T-cell (primary cell): ENCODE data around the gene ASPSCR1. TPM values are rescaled to one million over a fixed set of nuclear protein-coding genes. Genes with fewer than 3 reads are reported as not detected.
"Not testable (repeated sequence)": the region's sequence is repeated elsewhere in the genome, so short reads cannot be mapped to it uniquely, and the experiment has no call there.

ENCODE experiments used
- ATAC-seq, 4 experiments: fragments of 200-7000 bp in 3 of 4; fragments of 150-1000 bp in 1 of 4; cut with Tn5 transposase; replicated peaks in 1 of 4; 1 replicate in 3 of 4; 2 replicates in 1 of 4; pipeline ENCODE4 v1.10.0; 2021; ENCODE audit warnings: moderate library complexity in 3 of 4, mild to moderate bottlenecking in 2 of 4, moderate number of reproducible peaks in 1 of 4
- CTCF ChIA-PET, 2 donors: fragments of 300-600 bp; sonication (Branson Sonifier 250); formaldehyde crosslinking; loops; one replicate each; lab custom pipeline; 2022; ENCODE audit warnings: antibody characterized with exemption in 2 of 2; lab: Charles Lee
- POLR2A ChIA-PET, 2 donors: fragments of 300-600 bp; sonication (Branson Sonifier 250); formaldehyde crosslinking; loops; one replicate each; lab custom pipeline; 2022; ENCODE audit warnings: antibody characterized with exemption in 2 of 2; lab: Charles Lee
- DNase-seq, 35 experiments: peaks; one replicate each; pipeline versions ENCODE4 v3.0.0 to v3.0.0-alpha.2; 2013 to 2023
- H3K27ac ChIP-seq: one replicate; pipeline ENCODE4 v1.5.1; 2013; ENCODE audit warnings: low read length
- H3K27me3 ChIP-seq, 2 experiments: replicated peaks in 1 of 2; 1 replicate in 1 of 2; 2 replicates in 1 of 2; pipeline versions ENCODE4 v1.6.1 to v1.7.0; 2013; ENCODE audit warnings: low read length in 1 of 2, mixed read lengths in 1 of 2; ENCODE audit not compliant: control insufficient read depth in 2 of 2, insufficient read depth in 2 of 2; ENCODE audit errors: extremely low read depth in 1 of 2
- H3K36me3 ChIP-seq, 2 donors: 1 replicate in 1 of 2; 2 replicates in 1 of 2; pipeline versions ENCODE4 v1.6.1 to v1.7.0; 2013; ENCODE audit warnings: low read length in 1 of 2; ENCODE audit not compliant: control insufficient read depth in 2 of 2, insufficient read depth in 1 of 2; ENCODE audit errors: extremely low read depth in 1 of 2
- H3K4me1 ChIP-seq, 2 experiments: 1 replicate in 1 of 2; 2 replicates in 1 of 2; pipeline versions ENCODE4 v1.6.1 to v1.7.0; 2013; ENCODE audit warnings: low read length in 2 of 2, mixed read lengths in 1 of 2; ENCODE audit not compliant: insufficient read depth in 2 of 2, control insufficient read depth in 1 of 2; ENCODE audit errors: extremely low read depth in 1 of 2
- H3K4me3 ChIP-seq, 2 donors: 1 replicate in 1 of 2; 2 replicates in 1 of 2; pipeline versions ENCODE4 v1.5.1 to v1.7.0; 2013; ENCODE audit warnings: mild to moderate bottlenecking in 2 of 2, low read length in 1 of 2, moderate library complexity in 1 of 2; ENCODE audit not compliant: control insufficient read depth in 1 of 2; ENCODE audit errors: extremely low read depth in 1 of 2
- H3K9me3 ChIP-seq: 2 replicates; pipeline ENCODE4 v1.7.0; 2013
- H3K27ac Mint-ChIP-seq, 2 donors: one replicate each; pipeline ENCODE4 v1.8.0; 2020 to 2021; ENCODE audit warnings: mild to moderate bottlenecking in 2 of 2, mixed read lengths in 2 of 2
- H3K27me3 Mint-ChIP-seq, 2 donors: one replicate each; pipeline ENCODE4 v1.8.0; 2021 to 2022; ENCODE audit warnings: mixed read lengths in 2 of 2
- H3K36me3 Mint-ChIP-seq: one replicate; pipeline ENCODE4 v1.8.0; 2021; ENCODE audit warnings: mixed read lengths
- H3K4me1 Mint-ChIP-seq, 3 donors: one replicate each; pipeline ENCODE4 v1.8.0; 2020 to 2022; ENCODE audit warnings: mixed read lengths in 3 of 3, mild to moderate bottlenecking in 1 of 3
- H3K4me3 Mint-ChIP-seq, 3 donors: one replicate each; pipeline ENCODE4 v1.8.0; 2020 to 2022; ENCODE audit warnings: mild to moderate bottlenecking in 3 of 3, mixed read lengths in 3 of 3, moderate library complexity in 3 of 3
- H3K9me3 Mint-ChIP-seq, 3 donors: one replicate each; pipeline ENCODE4 v1.8.0; 2020 to 2022; ENCODE audit warnings: mixed read lengths in 3 of 3
- WGBS: methylation state at CpG from one replicate; pipeline ENCODE4 v1.1.5; 2013; ENCODE audit warnings: missing lambda C conversion rate; ENCODE audit not compliant: insufficient coverage; 5-methylcytosine and 5-hydroxymethylcytosine counted together
- total RNA-seq, 35 experiments: library from RNA in 6 of 35; stranded (reverse) in 6 of 35; fragments of 120-200 nt in 1 of 35; gene quantifications; one replicate each; pipeline versions ENCODE4 v1.2.1 to v1.2.4 and lab custom pipeline; 2013 to 2026

ASPSCR1 gene
- total RNA-seq, 5 donors from 2014 or later (not counting 1 experiment from before 2014, with no cell fraction given) = 34.6 to 49.7 (median 44.9) TPM

GRCh38 chr17:82036634-82037091 is 59.2 kb downstream of the ASPSCR1 start:
- no peak for DNase-seq
- peaks cover 0 to 5% of the 10 kb centered on the region in 2 donors for H3K36me3 ChIP-seq
- WGBS = 52% methylated on average over 22 of the region's 23 CpGs
- no peaks in the 10 kb centered on the region for H3K9me3 ChIP-seq
- H3K4me1 ChIP-seq = peaks cover 8 to 31% of the 10 kb centered on the region in 2 experiments
- CTCF ChIA-PET = no interaction called here
- Mint-ChIP-seq H3K4me3 (peak overlapping the region; percentile 70 to 88 (median 72)), H3K9me3 (no peaks in the 10 kb centered on the region), H3K4me1 (peaks cover 16 to 31% (median 29%) of the 10 kb centered on the region in 3 donors), H3K27ac (peak overlapping the region; percentile 39 to 59), H3K27me3 (no peaks in the 10 kb centered on the region), H3K36me3 (peaks cover 6% of the 10 kb centered on the region)
- ATAC-seq = no peak
- peaks cover 0 to 8% of the 10 kb centered on the region in 2 experiments for H3K27me3 ChIP-seq
- H3K27ac ChIP-seq = peak overlapping the region; percentile 55
- peak overlapping the region; percentile 59 to 78 for H3K4me3 ChIP-seq
- POLR2A ChIA-PET = no interaction called here

GRCh38 chr17:82037092-82037888 is 59.9 kb downstream of the ASPSCR1 start, which contains the start of gene DCXR:
DCXR (minus strand) TSS chr17:82037697; CDS start chr17:82037682, 15 bp downstream.
- DNase-seq (peak; percentile 87 to 97 (median 92)), ATAC-seq (peak; percentile 91 to 94 (median 94))
- Histone ChIP-seq H3K36me3 (peaks cover 0 to 5% of the 10 kb centered on the region in 2 donors), H3K27ac (peak within 1 kb of the TSS; percentile 55), H3K4me3 (peak within 1 kb of the TSS; percentile 59 to 78), H3K9me3 (no peaks in the 10 kb centered on the region), H3K27me3 (peaks cover 0 to 4% of the 10 kb centered on the region in 2 experiments), H3K4me1 (peaks cover 8 to 27% of the 10 kb centered on the region in 2 experiments)
- peaks cover 6% of the 10 kb centered on the region for H3K36me3 Mint-ChIP-seq
- H3K27me3 Mint-ChIP-seq = no peaks in the 10 kb centered on the region
- peaks cover 16 to 31% (median 29%) of the 10 kb centered on the region in 3 donors for H3K4me1 Mint-ChIP-seq
- peak within 1 kb of the TSS; percentile 82 to 88 (median 87) for H3K4me3 Mint-ChIP-seq
- H3K9me3 Mint-ChIP-seq = no peaks in the 10 kb centered on the region
- POLR2A ChIA-PET = interaction anchor here (0.5 to 1.0 kb wide), 3 partner anchors 15 to 99 kb away, joined by 4 to 6 read pairs (median 4); partner anchors contain the start of gene CENPX (in 1 of the 2)
- peak within 1 kb of the TSS; percentile 90 to 93 for H3K27ac Mint-ChIP-seq
- CTCF ChIA-PET = interaction anchor here in 1 of 2 donors (0.6 to 1.6 kb wide), 12 partner anchors 9 to 263 kb away, joined by 3 to 17 read pairs (median 4); partner anchors contain the start of genes CENPX and LRRC45
- under 1% methylated on average over 91 of the region's 92 CpGs for WGBS

GRCh38 chr17:82037889-82038195 is 60.4 kb downstream of the ASPSCR1 start:
- Mint-ChIP-seq H3K27ac (peak overlapping the region; percentile 90 to 93), H3K4me1 (peaks cover 16 to 30% (median 28%) of the 10 kb centered on the region in 3 donors), H3K36me3 (peaks cover 6% of the 10 kb centered on the region), H3K9me3 (no peaks in the 10 kb centered on the region), H3K27me3 (no peaks in the 10 kb centered on the region), H3K4me3 (peak overlapping the region; percentile 82 to 88 (median 87))
- POLR2A ChIA-PET = interaction anchor here (0.5 to 1.0 kb wide), 3 partner anchors 15 to 99 kb away, joined by 4 to 6 read pairs (median 4); partner anchors contain the start of gene CENPX (in 1 of the 2)
- 4% methylated on average over 10 of the region's 10 CpGs for WGBS
- no peaks in the 10 kb centered on the region for H3K9me3 ChIP-seq
- ATAC-seq (no peak), DNase-seq (no peak)
- H3K4me3 ChIP-seq = peak overlapping the region in 1 of 2 donors; percentile 59
- H3K27me3 ChIP-seq = no peaks in the 10 kb centered on the region
- no peak overlapping the region for H3K27ac ChIP-seq
- H3K36me3 ChIP-seq = peaks cover 0 to 5% of the 10 kb centered on the region in 2 donors
- CTCF ChIA-PET = interaction anchor here in 1 of 2 donors (0.6 to 1.6 kb wide), 12 partner anchors 10 to 262 kb away, joined by 3 to 17 read pairs (median 4); partner anchors contain the start of genes CENPX and LRRC45
- peaks cover 8 to 23% of the 10 kb centered on the region in 2 experiments for H3K4me1 ChIP-seq

- not testable (repeated sequence) for H3K27me3 Mint-ChIP-seq, H3K36me3 Mint-ChIP-seq, DNase-seq, H3K9me3 Mint-ChIP-seq, H3K36me3 ChIP-seq, H3K27ac ChIP-seq, H3K9me3 ChIP-seq, ATAC-seq, H3K27me3 ChIP-seq, H3K4me3 ChIP-seq
- H3K4me1 ChIP-seq = peaks cover 8 to 23% of the 10 kb centered on the region in 2 experiments
- CTCF ChIA-PET = interaction anchor here in 1 of 2 donors (1.1 kb wide), 1 partner anchor 160 kb away, joined by 3 read pairs; no protein-coding TSS in a partner anchor
- Mint-ChIP-seq H3K27ac (peak overlapping the region in 1 of 2 donors; percentile 22), H3K4me3 (peak overlapping the region in 1 of 3 donors; percentile 12), H3K4me1 (peaks cover 16 to 28% (median 27%) of the 10 kb centered on the region in 3 donors)
- POLR2A ChIA-PET = interaction anchor here in 1 of 2 donors (0.6 kb wide), 1 partner anchor 145 kb away, joined by 6 read pairs; no protein-coding TSS in a partner anchor
- 78% methylated on average over 13 of the region's 16 CpGs for WGBS
Observed at GRCh38 chr17:82038796-82039409, 61.5 kb downstream of the ASPSCR1 start.

GRCh38 chr17:82039695-82040299 is 62.4 kb downstream of the ASPSCR1 start:
- Mint-ChIP-seq H3K4me3 (no peak overlapping the region), H3K27ac (peak overlapping the region in 1 of 2 donors; percentile 36), H3K9me3 (no peaks in the 10 kb centered on the region)

More at GRCh38 chr17:82039695-82040299, 62.4 kb downstream of the ASPSCR1 start:
- DNase-seq = no peak
- H3K27me3 Mint-ChIP-seq = no peaks in the 10 kb centered on the region
- Histone ChIP-seq H3K27ac (no peak overlapping the region), H3K4me3 (no peak overlapping the region), H3K36me3 (peaks cover 0 to 5% of the 10 kb centered on the region in 2 donors), H3K4me1 (peaks cover 8 to 23% of the 10 kb centered on the region in 2 experiments), H3K27me3 (no peaks in the 10 kb centered on the region), H3K9me3 (no peaks in the 10 kb centered on the region)
- peaks cover 6% of the 10 kb centered on the region for H3K36me3 Mint-ChIP-seq
- POLR2A ChIA-PET = no interaction called here
- ATAC-seq = no peak
- CTCF ChIA-PET = no interaction called here
- peaks cover 16 to 28% (median 27%) of the 10 kb centered on the region in 3 donors for H3K4me1 Mint-ChIP-seq
- WGBS = 91% methylated on average over 6 of the region's 8 CpGs
